Smooth muscle cell of the brain vasculature (primary cell): ENCODE results near the gene NLRP1.

Experiments
- DNase-seq: peaks from one replicate; pipeline ENCODE4 v3.0.0-alpha.2; 2012; ENCODE audit warnings: low read depth, low spot score

Gene NLRP1

DNA sequence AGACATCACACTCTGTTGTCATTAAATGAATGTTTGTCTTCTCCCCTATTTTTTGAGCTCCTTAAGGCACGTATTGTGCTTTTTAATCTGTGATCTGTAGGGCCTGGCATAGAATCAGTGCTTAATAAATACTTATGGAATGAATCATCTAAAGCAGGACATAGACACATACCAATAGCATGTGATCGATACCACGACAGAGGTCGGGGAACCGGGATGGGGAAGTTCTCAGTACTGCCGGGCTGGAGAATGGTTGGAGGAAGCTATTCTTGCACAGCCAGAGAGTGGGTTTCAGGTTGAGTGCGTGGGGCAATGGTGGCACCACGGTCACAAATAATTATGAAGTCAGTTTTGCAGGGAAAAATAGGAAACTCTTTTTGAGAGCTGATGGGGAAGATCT lies 26.8 kb downstream of the NLRP1 start:
- no peak for DNase-seq

- no peak for DNase-seq
Observed at GRCh38 chr17:5555254-5555653, 29.1 kb downstream of the NLRP1 start.

- no peak for DNase-seq
Observed at GRCh38 chr17:5553479-5553878, 30.8 kb downstream of the NLRP1 start.

DNA sequence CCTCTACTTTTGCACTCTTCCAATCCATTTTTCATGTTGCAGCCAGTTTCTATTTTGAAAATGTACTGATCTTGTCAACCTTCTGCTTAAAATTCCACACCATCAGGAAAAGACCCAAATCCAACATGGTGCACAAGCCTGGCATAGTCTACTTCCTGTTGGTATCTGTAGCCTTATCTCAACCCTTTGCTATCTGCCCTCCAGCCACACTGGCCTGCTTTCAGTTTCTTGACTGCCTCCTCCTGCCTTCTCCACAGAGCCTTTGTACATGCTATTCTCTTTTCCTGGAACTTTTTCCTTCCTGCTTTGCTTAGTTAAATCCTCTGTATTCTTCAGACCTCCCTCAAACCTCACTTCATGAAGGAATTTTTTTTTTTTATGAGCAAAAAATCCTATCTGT lies 31.5 kb downstream of the NLRP1 start:
- no peak for DNase-seq

DNA sequence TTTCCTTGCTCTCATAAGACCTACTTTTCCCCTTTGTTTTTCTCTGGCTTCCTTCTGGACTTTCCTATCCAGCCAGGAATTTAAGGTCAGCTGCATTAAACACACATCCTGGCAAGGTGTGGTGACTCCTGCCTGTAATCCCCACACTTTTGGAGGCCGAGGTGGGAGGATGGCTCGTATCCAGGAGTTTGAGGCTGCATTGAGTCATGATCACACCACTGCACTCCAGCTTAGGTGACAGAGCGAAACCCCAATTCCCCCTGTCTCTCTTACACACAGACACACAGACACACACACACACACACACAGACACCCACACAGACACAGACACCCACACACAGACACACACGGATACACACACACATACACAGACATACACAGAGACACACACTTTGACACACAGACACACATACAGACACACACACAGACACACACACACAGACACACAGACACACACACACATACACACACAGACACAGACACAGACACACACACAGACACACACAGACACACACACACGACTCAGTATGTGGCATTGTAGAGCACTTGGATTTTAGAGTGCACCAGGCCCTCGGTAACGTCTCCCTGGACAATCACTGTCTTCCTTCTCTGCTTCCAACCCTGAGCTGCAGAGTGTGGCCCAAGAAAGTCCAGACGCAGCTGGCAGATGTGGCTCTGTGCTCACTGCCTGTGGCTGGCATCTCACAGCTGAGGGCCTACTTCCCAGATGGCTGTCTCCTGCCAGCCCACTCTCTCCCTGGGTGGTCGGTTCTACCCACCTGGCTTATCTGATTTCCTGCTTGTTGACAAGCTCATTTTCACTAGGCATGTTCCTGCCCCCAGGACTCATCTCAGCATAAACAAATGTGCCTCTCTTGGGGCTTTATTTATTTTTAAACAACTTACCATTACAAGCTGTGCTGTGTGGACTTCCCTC lies 39.0 kb downstream of the NLRP1 start:
- DNase-seq = no peak

GRCh38 chr17:5544115-5544514 lies 40.2 kb downstream of the NLRP1 start:
- DNase-seq = no peak

- DNase-seq = no peak
Observed at GRCh38 chr17:5541610-5542202, 42.6 kb downstream of the NLRP1 start.

- DNase-seq = no peak
Observed at GRCh38 chr17:5540321-5540720, 44.0 kb downstream of the NLRP1 start.

GRCh38 chr17:5539286-5539685 lies 45.0 kb downstream of the NLRP1 start:
- no peak for DNase-seq

DNA sequence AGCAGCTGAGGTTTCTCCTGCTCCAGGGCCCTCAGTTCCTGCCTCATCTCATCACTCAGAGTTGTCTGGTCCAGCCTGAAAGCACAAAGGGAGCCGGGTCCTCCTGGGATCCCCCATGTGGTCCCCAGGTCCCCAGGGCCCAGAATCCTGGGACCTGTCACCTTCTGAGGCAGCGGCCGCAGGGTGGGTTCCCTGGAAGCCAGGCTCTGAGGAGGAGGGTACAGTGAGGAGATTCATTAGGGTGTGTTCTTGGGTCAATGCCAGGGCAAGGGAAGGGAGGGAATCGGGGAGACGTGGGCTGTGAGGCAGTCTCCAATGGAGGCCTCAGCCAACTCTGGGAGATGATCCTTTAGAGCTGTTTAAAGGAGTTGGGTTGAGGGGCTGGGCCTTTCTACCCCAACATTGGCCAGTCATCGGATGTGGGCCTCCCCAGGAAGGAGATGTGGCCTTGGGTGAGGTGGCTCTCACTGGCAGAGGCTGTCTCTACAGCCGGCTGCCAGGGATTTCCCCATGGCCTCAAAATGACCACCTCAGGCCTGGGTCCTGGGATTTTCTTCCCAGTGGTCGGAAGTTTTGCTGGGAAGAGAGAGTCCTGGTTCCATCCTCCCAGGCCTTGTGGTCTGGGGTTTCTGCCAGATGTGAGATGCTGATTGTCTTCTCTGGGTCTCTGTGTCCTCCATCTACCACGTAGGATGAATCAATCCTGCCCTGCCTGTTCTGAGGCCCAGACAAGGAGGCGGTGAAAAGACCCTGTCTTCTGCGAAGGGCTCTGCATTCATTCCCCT lies 47.3 kb downstream of the NLRP1 start:
- DNase-seq = no peak

DNA sequence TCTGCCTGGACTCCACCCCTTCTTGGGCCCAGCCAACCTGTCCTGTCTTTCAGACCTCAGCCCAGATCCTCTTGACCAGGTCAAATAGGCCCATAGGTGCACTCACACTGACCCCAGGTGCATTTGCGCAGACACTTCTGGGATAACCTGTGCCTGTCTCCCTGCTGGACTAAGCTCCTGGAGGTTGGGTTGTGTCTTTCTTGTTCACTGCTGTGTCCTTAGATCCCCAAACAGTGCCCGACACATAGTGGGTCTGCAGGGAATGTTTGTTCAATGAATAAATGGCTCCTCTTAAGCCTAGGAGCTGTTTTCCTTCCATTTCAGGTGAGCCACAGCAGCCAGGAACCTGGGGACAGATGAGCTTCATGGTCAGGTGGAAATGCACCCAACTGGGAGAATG lies 48.9 kb downstream of the NLRP1 start:
- DNase-seq = no peak

- no peak for DNase-seq
Observed at GRCh38 chr17:5533486-5534315, 50.6 kb downstream of the NLRP1 start.

DNA sequence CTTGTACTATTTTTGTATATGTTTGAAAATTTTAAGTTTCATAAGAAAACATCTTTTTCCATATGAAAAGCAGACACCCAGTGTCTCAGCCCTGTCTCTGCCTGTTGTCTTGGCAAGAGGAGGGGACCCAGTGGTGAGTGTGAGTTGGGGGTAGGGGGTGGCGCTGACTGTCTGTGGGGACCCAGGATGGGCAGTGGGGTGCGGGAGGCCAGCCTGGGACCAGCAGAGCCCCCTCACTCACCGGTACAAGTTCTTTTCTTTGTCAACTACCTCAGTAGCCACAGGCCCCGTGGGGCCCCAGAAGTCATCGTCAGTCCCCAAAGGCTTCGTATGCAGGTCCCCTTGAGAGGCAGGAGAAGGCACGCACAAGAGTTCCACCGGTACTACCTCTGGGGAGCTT lies 51.7 kb downstream of the NLRP1 start:
- no peak for DNase-seq

DNA sequence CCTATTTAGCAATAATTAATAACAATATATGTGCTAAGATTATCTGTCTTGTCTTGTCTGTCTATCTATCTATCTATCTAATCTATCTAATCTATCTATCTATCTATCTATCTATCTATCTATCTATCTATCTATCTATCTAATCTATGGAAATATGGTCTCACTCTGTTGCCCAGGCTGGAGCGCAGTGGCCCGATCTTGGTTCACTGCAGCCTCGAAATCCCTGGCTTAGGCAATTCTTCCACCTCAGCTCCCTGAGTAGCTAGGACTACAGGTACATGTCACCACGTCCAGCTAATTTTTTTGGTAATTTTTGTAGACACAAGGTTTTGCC lies 53.3 kb downstream of the NLRP1 start:
- no peak for DNase-seq

DNA sequence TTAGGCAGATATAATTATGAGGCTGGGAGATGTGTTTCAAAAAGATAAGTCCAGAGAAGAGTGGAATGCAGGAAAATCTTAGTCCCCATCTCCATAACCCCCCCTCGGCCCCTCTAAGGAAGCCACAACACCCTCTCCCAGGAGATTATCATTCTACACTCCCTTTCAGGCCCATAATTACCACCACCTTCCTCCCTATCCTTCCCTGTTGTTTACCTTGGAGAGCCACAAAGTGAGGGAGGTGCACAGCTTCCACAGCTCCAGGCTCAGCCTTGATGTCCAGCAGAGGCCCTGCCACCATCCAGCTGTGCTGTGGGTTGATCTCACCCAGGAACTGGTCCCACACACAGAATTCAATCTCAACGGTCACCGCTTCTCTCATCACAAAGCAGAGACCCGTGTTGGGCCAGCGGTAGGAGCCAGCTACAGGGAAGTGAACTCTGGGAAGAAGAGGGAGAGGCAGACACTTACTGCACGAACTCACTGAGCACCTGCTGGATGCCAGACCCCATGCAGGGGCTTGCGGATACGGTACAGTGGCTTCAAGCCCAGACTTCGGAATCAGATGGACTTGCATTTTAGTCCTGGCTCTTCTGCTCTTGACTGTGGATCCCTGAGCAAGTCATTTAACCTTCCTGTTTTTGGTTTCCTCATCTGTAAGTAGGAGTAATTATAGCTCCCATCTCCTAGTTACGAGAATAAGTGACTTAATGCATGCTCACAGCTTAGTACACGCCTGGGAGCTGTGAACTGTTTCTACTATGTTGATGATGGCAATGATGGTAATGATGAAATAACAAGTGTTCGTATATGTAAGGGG lies 53.8 kb downstream of the NLRP1 start:
- DNase-seq = no peak

- DNase-seq = no peak
Observed at GRCh38 chr17:5527601-5528250, 56.6 kb downstream of the NLRP1 start.

GRCh38 chr17:5526821-5527598 lies 57.3 kb downstream of the NLRP1 start:
- peak; percentile 58 for DNase-seq

DNA sequence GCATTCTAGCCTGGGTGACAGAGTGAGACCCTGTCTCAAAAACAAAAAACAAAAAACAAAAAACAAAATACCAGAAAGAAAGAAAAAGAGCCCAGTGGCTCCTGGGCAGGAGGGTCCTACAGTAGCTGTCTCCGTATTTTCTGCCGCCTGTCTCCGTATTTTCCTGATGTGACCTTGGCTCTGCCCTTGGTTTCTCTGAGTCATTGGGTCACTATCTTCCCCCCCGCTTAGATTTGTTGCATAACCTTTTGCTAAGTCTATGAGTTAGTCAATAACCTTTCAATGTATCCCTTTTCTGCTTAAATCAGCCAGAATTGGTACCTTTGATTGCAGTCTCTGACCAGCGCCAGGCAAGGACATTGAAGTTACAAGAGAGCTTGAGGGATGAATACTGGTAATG lies 61.1 kb downstream of the NLRP1 start:
- DNase-seq = no peak

GRCh38 chr17:5522476-5522875 lies 61.8 kb downstream of the NLRP1 start:
- DNase-seq = no peak
